Peyer's patch (tissue), 4 donors: ENCODE results near the gene POMT1.
"Not testable (repeated sequence)": the region's sequence is repeated elsewhere in the genome, so short reads cannot be mapped to it uniquely, and the experiment has no call there.

ENCODE experiments used
- POLR2A ChIP-seq, 2 donors: fragments of 450-650 bp; IDR thresholded peaks; one replicate each; pipeline ENCODE4 v1.5.1; 2017; ENCODE audit warnings: antibody characterized with exemption in 2 of 2, mild to moderate bottlenecking in 2 of 2, moderate library complexity in 2 of 2
- TF ChIP-seq, protein P1 (sequence below), 6 experiments: fragments of 450-650 bp in 4 of 6; fragments of 200-600 bp in 2 of 6; sonication (generic) in 1 of 6; IDR thresholded peaks; one replicate each; pipeline ENCODE4 v1.5.1; 2017 to 2019; ENCODE audit warnings: antibody characterized with exemption in 6 of 6, mild to moderate bottlenecking in 3 of 6, moderate library complexity in 1 of 6

DNA sequence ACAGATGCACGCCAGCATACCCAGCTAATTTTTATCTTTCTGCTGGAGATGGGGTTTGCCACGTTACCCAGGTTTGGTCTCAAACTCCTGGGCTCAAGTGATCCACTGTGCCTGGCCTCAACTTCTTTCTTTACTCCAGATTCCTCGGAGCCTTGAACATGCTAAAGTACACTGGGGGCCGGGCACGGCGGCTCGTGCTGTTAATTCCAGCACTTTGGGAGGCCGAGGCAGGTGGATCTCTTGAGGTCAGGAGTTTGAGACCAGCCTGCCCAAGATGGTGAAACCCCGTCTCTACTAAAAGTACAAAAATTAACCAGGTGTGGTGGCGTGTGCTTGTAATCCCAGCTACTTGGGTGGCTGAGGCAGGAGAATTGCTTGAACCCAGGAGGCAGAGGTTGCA, 47.1 kb upstream of the POMT1 start:
- not testable (repeated sequence) for TF ChIP-seq POLR2A (IDR thresholded peaks at IDR 0.05)
- TF ChIP-seq, protein P1, sequence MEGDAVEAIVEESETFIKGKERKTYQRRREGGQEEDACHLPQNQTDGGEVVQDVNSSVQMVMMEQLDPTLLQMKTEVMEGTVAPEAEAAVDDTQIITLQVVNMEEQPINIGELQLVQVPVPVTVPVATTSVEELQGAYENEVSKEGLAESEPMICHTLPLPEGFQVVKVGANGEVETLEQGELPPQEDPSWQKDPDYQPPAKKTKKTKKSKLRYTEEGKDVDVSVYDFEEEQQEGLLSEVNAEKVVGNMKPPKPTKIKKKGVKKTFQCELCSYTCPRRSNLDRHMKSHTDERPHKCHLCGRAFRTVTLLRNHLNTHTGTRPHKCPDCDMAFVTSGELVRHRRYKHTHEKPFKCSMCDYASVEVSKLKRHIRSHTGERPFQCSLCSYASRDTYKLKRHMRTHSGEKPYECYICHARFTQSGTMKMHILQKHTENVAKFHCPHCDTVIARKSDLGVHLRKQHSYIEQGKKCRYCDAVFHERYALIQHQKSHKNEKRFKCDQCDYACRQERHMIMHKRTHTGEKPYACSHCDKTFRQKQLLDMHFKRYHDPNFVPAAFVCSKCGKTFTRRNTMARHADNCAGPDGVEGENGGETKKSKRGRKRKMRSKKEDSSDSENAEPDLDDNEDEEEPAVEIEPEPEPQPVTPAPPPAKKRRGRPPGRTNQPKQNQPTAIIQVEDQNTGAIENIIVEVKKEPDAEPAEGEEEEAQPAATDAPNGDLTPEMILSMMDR (IDR thresholded peaks at IDR 0.05) = not testable (repeated sequence)
